ENCODE results near the gene RUFY1.
"Not testable (repeated sequence)": the region's sequence is repeated elsewhere in the genome, so short reads cannot be mapped to it uniquely, and the experiment has no call there.

GRCh38 chr5:179641745-179642144 lies 91.4 kb downstream of the RUFY1 start:
- TF ChIP-seq PATZ1 (CRISPR knock-in tag; IDR thresholded peaks at IDR 0.05; ENCODE audit: borderline replicate concordance); ARNTL (CRISPR knock-in tag; IDR thresholded peaks at IDR 0.05; ENCODE audit: borderline replicate concordance, low read depth); CSDC2 (CRISPR knock-in tag; IDR thresholded peaks at IDR 0.05); SNAI2 (CRISPR knock-in tag; IDR thresholded peaks at IDR 0.05); OSR1 (CRISPR knock-in tag; IDR thresholded peaks at IDR 0.05); BACH2 (CRISPR knock-in tag; IDR thresholded peaks at IDR 0.05; ENCODE audit: borderline replicate concordance); ZNF8 (CRISPR knock-in tag; IDR thresholded peaks at IDR 0.05); ZNF565 (CRISPR knock-in tag; conservative IDR thresholded peaks at IDR 0.05; ENCODE audit: low read depth); ZFP30 (CRISPR knock-in tag; IDR thresholded peaks at IDR 0.05); ISL1 (CRISPR knock-in tag; IDR thresholded peaks at IDR 0.05): not testable (repeated sequence)

All from SK-N-SH treated with all-trans-retinoic acid at 6 μM for 48 hours (cell line).